Hematopoietic multipotent progenitor cell treated with erythropoietin and hydrocortisone succinate and interleukin-3 and kit ligand, for 15 days (in vitro differentiated cells): ENCODE results near the gene VCAN.
"Not testable (repeated sequence)": the region's sequence is repeated elsewhere in the genome, so short reads cannot be mapped to it uniquely, and the experiment has no call there.

Experiments used
- DNase-seq: peaks from one replicate; pipeline ENCODE4 v3.0.0-alpha.2; 2015; ENCODE audit warnings: low spot score

The VCAN gene

DNA sequence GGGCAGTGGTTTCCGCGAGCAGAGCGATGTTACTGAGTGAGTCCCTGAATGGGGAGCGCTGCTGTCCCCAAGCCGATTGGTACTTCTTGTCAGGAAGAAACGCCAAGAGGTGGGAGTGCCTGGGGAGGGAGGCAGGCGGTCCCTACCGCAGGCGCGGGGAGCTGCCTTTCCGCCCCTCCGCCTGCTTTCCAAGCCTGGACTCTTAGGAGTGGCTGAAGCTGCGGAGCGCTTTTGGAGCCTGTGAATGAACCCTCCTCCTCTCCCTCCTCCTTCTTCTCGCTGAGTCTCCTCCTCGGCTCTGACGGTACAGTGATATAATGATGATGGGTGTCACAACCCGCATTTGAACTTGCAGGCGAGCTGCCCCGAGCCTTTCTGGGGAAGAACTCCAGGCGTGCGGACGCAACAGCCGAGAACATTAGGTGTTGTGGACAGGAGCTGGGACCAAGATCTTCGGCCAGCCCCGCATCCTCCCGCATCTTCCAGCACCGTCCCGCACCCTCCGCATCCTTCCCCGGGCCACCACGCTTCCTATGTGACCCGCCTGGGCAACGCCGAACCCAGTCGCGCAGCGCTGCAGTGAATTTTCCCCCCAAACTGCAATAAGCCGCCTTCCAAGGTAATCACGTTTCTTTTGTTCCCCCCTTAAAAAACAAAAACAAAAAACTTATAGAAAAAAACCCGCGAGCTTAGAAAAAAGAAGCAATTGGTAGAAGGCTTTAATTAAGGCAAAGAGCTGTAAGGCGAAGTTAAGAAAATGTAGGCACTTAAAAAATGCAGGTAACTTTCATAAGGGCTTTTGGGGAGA is at the start of gene VCAN:
VCAN (plus strand) TSS at position 340 of the 808 bp plus-strand sequence. CDS start 11,775 bp downstream, outside the sequence.
- no peak for DNase-seq

DNA sequence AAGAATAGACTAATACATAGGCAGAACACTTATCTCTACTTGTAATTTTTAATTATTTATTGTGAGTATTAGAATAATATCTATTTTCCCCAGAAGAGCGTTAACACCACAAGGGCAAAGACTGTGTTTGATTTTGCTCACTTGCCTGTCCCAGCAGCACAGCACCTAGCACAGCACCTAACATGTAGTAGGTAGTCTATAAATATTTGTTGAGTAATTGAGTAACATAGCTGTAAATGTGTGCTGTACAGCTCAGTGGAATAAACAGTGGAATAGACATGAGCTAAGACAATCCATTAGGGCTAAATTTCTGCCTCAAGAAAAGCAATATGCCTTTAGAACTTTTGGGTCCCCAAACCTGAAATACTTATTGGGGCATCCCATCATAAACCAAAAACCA is 49.3 kb upstream of the VCAN start:
- DNase-seq = no peak

GRCh38 chr5:83426855-83427254 is 44.7 kb upstream of the VCAN start:
- DNase-seq = no peak

DNA sequence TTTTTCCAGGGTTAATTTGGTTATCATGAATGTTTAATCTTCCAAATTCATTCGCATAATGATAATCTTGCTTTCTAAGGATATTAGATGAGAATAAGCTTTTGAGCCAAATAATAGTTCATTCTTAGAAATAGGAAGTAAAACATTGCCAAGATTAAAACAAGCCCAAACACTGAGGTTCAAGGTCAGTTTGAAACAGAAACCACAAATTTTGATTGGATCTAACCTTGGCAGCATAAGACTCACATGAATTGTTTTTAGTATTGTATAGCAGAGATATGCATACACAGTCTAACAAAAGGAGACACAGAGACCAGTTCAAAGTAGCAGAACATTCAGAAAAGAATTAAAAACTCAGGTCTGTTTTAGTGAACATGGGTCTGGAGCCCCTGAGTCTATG is 43.4 kb upstream of the VCAN start:
- DNase-seq = no peak

- no peak for DNase-seq
These were observed 42.7 kb upstream of the VCAN start for GRCh38 chr5:83428890-83429289.

- DNase-seq = peak; percentile 16
These were observed 41.2 kb upstream of the VCAN start for GRCh38 chr5:83430130-83431010.

- no peak for DNase-seq
These were observed 37.7 kb upstream of the VCAN start for GRCh38 chr5:83433891-83434290.

- DNase-seq = no peak
These were observed 36.6 kb upstream of the VCAN start for GRCh38 chr5:83434946-83435345.

GRCh38 chr5:83436276-83436675 is 35.3 kb upstream of the VCAN start:
- no peak for DNase-seq

GRCh38 chr5:83437697-83438096 is 33.8 kb upstream of the VCAN start:
- not testable (repeated sequence) for DNase-seq

- no peak for DNase-seq
These were observed 30.7 kb upstream of the VCAN start for GRCh38 chr5:83440826-83441225.

- DNase-seq = no peak
These were observed 29.8 kb upstream of the VCAN start for GRCh38 chr5:83441747-83442146.

DNA sequence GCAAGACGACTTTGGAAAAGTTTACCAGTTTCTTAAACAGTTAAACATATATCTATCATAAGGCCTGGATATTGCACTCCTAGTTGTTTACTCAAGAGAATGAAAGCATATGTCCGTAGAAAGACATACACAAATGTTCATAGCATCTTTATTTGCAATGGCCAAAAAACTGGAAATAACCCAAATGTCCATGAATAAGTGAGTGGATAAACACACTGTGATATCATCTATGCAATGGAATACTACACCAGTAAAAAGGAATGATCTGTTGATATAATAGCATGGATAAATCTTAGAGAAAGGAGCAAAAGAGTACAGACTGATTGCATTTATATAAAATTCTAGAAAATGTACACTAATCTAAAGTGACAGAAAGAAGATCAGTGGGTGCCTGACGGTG is 28.0 kb upstream of the VCAN start:
- no peak for DNase-seq

DNA sequence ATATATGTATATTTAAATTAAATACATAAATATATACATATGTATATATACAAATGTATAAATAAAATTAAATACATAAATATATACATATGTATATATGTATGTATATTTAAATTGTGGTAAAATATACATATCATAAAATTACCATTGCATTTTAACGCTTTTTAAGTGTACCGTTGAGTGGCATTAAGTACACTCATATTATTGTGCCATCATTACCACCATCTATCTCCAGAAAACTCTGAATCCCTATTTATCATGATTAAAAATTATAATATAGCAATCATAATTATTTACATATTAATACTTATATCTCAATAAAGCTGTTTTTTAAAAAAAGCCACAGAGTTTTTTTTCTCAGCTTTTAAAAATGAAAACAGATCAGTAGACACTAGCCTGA is 27.1 kb upstream of the VCAN start:
- DNase-seq = no peak

DNA sequence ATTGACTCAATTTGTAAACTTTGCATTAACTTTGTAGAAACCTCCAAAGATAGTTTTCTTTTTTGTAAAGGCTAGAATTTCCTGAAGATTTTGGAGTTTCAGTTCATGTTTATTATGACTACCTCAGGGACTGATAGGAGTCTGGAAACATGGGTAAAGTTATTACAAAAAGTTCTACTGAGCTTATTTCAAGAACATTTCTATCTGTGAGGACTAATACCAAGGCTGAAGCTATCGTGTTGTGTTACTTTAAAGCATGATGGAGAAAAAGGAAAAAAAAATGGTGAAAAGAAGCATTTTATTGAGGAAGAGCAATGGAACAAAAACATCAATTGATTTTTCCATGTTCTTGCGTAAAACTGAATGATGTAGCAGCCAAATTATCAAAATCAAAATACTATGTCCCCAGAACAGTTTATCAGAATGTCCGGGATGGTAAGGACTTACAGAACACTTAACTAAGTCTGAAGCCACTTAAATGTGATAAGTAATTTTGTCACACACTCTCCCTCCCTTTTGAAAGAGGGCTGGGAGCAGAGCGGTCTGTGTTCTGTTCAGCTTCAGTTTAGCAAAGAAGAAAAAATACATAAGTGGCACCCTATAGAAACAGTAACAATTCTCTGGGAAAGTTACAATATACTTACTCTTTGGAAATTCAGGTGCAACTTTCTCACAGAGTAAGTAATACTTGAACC is 25.1 kb upstream of the VCAN start:
- DNase-seq = no peak

GRCh38 chr5:83447533-83447932 is 24.0 kb upstream of the VCAN start:
- no peak for DNase-seq

- no peak for DNase-seq
These were observed 21.2 kb upstream of the VCAN start for GRCh38 chr5:83450183-83450966.

DNA sequence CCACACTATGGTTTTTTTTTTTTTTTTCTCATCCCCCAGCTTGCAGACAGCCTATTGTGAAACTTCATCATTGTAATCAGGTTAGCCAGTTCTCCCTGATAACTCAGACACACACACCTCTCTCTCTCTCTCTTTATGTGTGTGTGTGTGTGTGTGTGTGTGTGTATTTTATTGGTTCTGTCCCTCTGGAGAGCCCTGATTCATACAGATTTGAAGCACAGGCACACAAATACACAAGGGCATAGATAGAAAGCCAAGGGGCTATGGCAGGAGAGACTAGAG is 20.6 kb upstream of the VCAN start:
- no peak for DNase-seq

GRCh38 chr5:83451955-83452354 is 19.6 kb upstream of the VCAN start:
- no peak for DNase-seq

DNA sequence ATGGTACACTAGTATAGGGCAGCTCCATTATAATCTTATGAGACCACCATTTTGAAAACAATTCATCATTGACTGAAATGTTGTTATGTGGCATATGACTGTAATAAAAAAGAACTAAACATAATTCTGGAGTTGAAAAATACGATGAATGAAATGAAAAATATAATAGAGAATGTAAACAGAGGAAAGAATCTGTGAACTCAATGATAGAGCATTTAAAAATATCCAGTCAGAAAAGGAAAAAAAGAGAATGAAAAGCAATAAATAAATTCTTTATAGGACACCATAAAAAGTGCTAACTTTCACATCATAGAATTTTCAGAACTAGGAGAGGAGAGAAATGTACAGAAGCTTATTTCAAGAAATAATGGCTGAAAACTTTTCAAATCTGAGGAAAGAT is 17.6 kb upstream of the VCAN start:
- DNase-seq = no peak

DNA sequence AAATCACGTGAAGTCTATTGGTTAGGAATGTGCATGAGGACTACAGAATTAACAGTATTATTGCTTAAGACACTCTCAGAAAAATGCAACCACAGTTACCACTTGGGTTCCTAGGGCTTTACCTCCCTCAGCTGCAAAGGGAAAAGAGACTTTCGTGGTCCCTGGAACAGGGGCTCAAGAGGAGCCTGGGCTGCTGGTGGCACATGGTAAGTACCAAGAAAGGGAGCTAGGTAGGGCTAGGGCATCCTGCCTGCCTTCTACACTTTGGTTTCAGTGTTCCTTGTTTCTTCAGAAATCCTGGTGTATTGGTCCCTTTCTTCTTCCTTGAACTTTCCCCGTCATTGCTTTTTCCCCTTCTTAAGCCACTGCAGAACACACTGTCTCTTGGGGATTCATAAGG is 7.3 kb upstream of the VCAN start:
- DNase-seq = no peak
